Activated naive CD8-positive, alpha-beta T cell treated with anti-CD3 and anti-CD28 coated beads for 36 hours (primary cell): ENCODE results near the gene CRY2. TPM values are rescaled to one million over a fixed set of nuclear protein-coding genes. Genes with fewer than 3 reads are reported as not detected.
"Not testable (repeated sequence)": the region's sequence is repeated elsewhere in the genome, so short reads cannot be mapped to it uniquely, and the experiment has no call there.

Experiments
- DNase-seq: peaks from one replicate; pipeline ENCODE4 v3.0.0; 2021
- H3K27ac Mint-ChIP-seq: one replicate; pipeline ENCODE4 v1.8.0; 2022; ENCODE audit warnings: mild to moderate bottlenecking, moderate library complexity, mixed read lengths
- H3K27me3 Mint-ChIP-seq: one replicate; pipeline ENCODE4 v1.8.0; 2022; ENCODE audit warnings: mild to moderate bottlenecking, mixed read lengths
- H3K36me3 Mint-ChIP-seq: one replicate; pipeline ENCODE4 v1.8.0; 2021; ENCODE audit warnings: mild to moderate bottlenecking, mixed read lengths
- H3K4me1 Mint-ChIP-seq: one replicate; pipeline ENCODE4 v1.8.0; 2021; ENCODE audit warnings: mixed read lengths
- H3K4me3 Mint-ChIP-seq: one replicate; pipeline ENCODE4 v1.8.0; 2022; ENCODE audit warnings: mild to moderate bottlenecking, moderate library complexity, mixed read lengths
- H3K9me3 Mint-ChIP-seq: one replicate; pipeline ENCODE4 v1.8.0; 2022; ENCODE audit warnings: mixed read lengths
- total RNA-seq, 2 experiments: library from RNA; stranded (reverse); gene quantifications; one replicate each; pipeline ENCODE4 v1.2.3, GENCODE V29; 2021

The CRY2 gene
- total RNA-seq, 2 experiments from 2014 or later = 10.6 to 14.7 TPM

DNA sequence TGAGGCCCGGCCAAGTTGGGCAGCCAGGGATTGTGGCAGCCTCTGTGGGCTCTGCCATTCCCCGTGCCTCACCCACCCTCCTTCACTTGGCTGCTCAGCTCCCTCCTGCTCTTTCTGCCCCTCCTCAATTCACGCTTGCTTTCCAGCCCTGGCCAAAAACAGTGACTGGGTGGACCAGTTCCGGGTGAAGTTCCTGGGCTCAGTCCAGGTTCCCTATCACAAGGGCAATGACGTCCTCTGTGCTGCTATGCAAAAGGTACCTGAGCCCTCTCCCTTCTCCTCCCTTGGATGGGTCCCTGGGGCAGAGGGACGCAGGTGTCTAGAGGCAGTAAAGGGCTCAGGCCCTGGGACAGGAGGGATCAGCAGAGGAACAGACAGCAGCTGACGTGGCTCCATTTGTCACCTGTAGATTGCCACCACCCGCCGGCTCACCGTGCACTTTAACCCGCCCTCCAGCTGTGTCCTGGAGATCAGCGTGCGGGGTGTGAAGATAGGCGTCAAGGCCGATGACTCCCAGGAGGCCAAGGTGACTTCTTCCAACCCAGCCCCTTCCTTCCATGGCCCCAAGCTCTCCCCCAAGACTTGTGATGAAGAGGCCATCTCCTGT, 57.1 kb downstream of the CRY2 start:
- Mint-ChIP-seq H3K27me3 (peaks cover 11% of the 10 kb centered on the region), H3K9me3 (no peaks in the 10 kb centered on the region), H3K4me1 (peaks cover 7% of the 10 kb centered on the region), H3K36me3 (no peaks in the 10 kb centered on the region), H3K4me3 (no peak overlapping the region), H3K27ac (no peak overlapping the region)
- DNase-seq = no peak

- Mint-ChIP-seq H3K27ac (no peak overlapping the region), H3K4me1 (peaks cover 7% of the 10 kb centered on the region), H3K27me3 (peaks cover 11% of the 10 kb centered on the region), H3K4me3 (no peak overlapping the region), H3K36me3 (no peaks in the 10 kb centered on the region), H3K9me3 (no peaks in the 10 kb centered on the region)
- DNase-seq = no peak
These were observed 57.8 kb downstream of the CRY2 start for GRCh38 chr11:45905095-45905494.

DNA sequence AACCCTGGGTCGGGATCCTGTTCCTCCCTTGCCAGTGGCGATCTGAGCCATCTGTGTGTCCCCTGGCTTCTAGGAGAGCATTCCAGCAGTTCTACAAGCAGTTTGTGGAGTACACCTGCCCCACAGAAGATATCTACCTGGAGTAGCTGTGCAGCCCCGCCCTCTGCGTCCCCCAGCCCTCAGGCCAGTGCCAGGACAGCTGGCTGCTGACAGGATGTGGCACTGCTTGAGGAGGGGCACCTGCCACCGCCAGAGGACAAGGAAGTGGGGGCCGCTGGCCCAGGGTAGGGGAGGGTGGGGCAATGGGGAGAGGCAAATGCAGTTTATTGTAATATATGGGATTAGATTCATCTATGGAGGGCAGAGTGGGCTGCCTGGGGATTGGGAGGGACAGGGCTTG, 58.3 kb downstream of the CRY2 start:
- not testable (repeated sequence) for H3K36me3 Mint-ChIP-seq, H3K4me3 Mint-ChIP-seq, H3K27ac Mint-ChIP-seq, H3K27me3 Mint-ChIP-seq, DNase-seq, H3K9me3 Mint-ChIP-seq, H3K4me1 Mint-ChIP-seq

DNA sequence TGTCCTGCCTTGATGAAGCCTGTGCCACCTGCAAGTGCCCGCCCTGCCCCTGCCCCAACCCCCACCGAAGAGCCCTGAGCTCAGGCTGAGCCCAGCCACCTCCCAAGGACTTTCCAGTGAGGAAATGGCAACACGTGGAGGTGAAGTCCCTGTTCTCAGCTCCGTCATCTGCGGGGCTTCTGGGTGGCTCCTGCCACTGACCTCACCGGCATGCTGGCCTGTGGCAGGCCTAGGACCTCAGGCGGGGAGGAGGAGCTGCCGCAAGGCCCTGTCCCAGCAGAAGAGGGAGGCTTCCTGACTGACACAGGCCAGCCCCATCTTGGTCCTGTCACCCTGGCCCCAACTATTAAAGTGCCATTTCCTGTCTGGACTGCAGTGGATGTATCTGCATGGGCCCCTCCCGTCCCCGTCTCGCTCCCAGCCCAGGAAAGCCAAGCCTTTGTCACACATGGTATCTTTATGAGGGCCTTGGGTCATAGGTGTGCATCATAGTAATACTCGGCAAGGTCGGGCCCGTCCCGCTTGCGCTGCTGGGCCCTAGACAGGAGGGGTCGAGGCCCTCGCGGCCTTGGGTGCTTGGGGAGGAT, 58.9 kb downstream of the CRY2 start:
- peaks cover 3% of the 10 kb centered on the region for H3K4me1 Mint-ChIP-seq
- DNase-seq = no peak
- no peak overlapping the region for H3K4me3 Mint-ChIP-seq
- no peaks in the 10 kb centered on the region for H3K9me3 Mint-ChIP-seq
- peaks cover 2% of the 10 kb centered on the region for H3K27me3 Mint-ChIP-seq
- H3K36me3 Mint-ChIP-seq = no peaks in the 10 kb centered on the region
- H3K27ac Mint-ChIP-seq = no peak overlapping the region

DNA sequence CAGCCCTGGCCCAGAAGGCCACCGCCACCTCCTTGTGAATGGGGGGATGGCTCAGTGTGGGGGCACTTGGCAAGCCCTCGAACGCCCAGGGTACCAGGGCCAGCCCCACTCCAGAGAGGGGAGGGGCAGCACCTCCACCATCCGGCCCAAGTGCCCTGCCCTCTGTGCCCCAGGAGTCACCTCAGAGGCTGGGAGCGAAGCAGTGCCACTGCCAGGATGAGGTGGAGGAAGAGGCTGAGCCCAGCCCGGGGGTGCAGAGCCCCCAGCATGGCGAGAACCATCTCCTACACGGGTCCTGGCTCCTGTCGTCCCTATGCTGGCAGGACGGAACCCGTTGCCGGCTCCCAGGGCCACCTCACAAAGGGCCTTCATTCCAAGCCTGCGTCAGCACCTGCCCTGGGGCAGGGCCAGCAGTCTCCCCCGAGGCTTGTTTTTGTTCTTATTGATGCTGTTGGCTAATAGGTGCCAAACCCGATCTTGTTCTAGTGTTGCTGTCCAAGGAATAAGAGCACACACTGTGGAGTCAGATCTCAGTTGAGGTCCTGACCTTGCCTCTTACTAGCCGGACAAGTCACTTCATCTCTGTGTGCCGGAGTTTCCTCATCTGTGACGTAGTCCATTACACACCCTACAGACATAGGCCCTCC, 59.8 kb downstream of the CRY2 start, which contains the start of gene FREY1:
Gene FREY1 (minus strand): TSS at position 307 of the 647 bp plus-strand sequence. CDS start 26 bp downstream, at position 281.
- Mint-ChIP-seq H3K27me3 (no peaks in the 10 kb centered on the region), H3K27ac (no peak within 1 kb of the TSS), H3K4me3 (no peak within 1 kb of the TSS), H3K9me3 (no peaks in the 10 kb centered on the region), H3K36me3 (no peaks in the 10 kb centered on the region), H3K4me1 (peaks cover 3% of the 10 kb centered on the region)
- no peak for DNase-seq

GRCh38 chr11:45907911-45908370, 60.7 kb downstream of the CRY2 start:
- H3K27me3 Mint-ChIP-seq = no peaks in the 10 kb centered on the region
- no peak overlapping the region for H3K4me3 Mint-ChIP-seq
- no peak for DNase-seq
- H3K27ac Mint-ChIP-seq = no peak overlapping the region
- H3K9me3 Mint-ChIP-seq = no peaks in the 10 kb centered on the region
- H3K36me3 Mint-ChIP-seq = no peaks in the 10 kb centered on the region
- H3K4me1 Mint-ChIP-seq = peaks cover 3% of the 10 kb centered on the region

GRCh38 chr11:45909594-45910475, 62.6 kb downstream of the CRY2 start:
- peaks cover 3% of the 10 kb centered on the region for H3K4me1 Mint-ChIP-seq
- no peaks in the 10 kb centered on the region for H3K9me3 Mint-ChIP-seq
- DNase-seq = no peak
- H3K27me3 Mint-ChIP-seq = no peaks in the 10 kb centered on the region
- no peak overlapping the region for H3K4me3 Mint-ChIP-seq
- no peak overlapping the region for H3K27ac Mint-ChIP-seq
- peaks cover 3% of the 10 kb centered on the region for H3K36me3 Mint-ChIP-seq

DNA sequence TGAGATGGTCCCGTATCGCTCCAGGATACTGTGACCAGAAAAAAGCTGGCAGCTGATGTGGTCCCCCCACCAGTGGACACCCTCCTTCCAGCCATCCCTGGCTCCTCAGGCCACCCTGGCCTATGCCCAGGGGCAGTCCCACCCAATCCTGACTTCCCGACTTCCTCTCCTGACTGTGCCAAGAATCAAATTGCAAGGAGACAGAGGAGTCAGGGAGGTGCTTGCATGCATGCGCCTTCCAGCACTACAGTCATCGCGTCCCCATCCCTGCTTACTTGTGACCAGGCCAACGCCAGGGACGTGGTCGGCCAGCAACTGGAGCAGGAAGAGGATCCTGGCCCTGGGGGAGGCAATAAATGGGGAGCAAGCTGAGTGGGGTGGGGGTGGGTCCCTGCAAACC, 63.3 kb downstream of the CRY2 start:
- Mint-ChIP-seq H3K4me1 (peaks cover 5% of the 10 kb centered on the region), H3K4me3 (no peak overlapping the region), H3K9me3 (no peaks in the 10 kb centered on the region), H3K27ac (no peak overlapping the region), H3K27me3 (no peaks in the 10 kb centered on the region), H3K36me3 (peaks cover 5% of the 10 kb centered on the region)
- no peak for DNase-seq

DNA sequence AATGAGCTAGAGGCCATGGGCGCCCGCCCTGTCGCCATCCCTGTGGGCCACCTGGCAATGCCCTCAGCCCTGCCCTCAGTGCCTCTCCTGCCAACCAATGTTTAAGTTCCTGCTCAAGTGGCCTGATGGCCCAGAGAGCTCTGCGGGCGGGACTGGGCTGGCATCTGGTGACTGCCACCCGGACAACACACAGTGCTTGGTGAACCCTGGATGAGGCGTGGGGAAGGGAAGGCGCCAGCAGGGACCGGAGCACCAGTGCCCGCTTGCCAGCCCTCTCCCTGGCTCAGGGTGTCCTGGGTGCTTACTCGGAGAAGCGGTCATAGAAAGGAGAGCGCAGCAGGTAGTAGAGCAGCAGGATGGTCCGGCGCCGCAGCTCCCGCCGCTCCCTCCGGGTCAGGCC, 66.2 kb downstream of the CRY2 start:
- Mint-ChIP-seq H3K27me3 (no peaks in the 10 kb centered on the region), H3K27ac (peak overlapping the region; percentile 60), H3K9me3 (no peaks in the 10 kb centered on the region), H3K4me3 (no peak overlapping the region), H3K4me1 (peaks cover 9% of the 10 kb centered on the region), H3K36me3 (peaks cover 5% of the 10 kb centered on the region)
- no peak for DNase-seq

GRCh38 chr11:45913942-45914635, 66.8 kb downstream of the CRY2 start:
- Mint-ChIP-seq H3K9me3 (no peaks in the 10 kb centered on the region), H3K27me3 (no peaks in the 10 kb centered on the region), H3K4me1 (peaks cover 11% of the 10 kb centered on the region), H3K27ac (peak overlapping the region; percentile 60), H3K4me3 (no peak overlapping the region), H3K36me3 (peaks cover 5% of the 10 kb centered on the region)
- DNase-seq = no peak

DNA sequence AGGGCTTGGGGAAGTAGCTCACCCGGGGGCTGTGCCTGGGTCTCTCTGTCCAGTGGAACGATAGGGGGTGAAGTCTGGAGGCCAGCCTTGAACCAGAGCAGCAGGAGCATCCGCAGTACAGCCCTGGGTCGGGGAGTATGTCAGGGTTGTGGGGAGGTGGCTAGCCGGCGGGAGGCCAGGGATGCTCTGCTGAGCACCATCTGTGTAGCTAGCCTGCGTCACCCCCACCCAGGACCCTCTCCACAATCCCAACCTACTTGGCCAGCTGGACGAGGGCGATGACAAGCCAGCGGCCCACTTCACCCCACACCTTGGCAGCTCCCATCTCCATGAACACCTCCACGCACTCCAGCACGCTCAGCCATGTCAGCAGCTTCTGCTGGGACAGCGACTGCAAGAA, 68.2 kb downstream of the CRY2 start:
- Mint-ChIP-seq H3K9me3 (no peaks in the 10 kb centered on the region), H3K27me3 (no peaks in the 10 kb centered on the region), H3K4me3 (no peak overlapping the region), H3K36me3 (peaks cover 5% of the 10 kb centered on the region), H3K4me1 (peaks cover 14% of the 10 kb centered on the region), H3K27ac (no peak overlapping the region)
- no peak for DNase-seq

DNA sequence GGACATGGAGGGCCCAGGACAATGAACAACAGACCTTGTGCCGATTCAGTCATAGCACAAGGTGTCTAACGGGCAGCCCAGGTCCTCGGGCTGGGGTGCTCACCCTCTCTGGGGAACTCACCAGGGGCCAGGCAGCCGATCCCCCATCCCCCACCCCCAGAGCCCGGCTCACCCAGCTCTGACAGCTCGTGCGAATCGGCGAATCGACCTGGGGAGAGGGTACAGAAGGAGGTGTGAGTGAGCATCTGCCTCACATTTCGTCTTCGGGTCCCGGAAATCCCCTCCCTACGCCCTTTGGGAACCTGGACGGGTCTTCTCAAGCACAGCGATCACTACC, 70.0 kb downstream of the CRY2 start:
- no peaks in the 10 kb centered on the region for H3K27me3 Mint-ChIP-seq
- peaks cover 5% of the 10 kb centered on the region for H3K36me3 Mint-ChIP-seq
- no peaks in the 10 kb centered on the region for H3K9me3 Mint-ChIP-seq
- peaks cover 17% of the 10 kb centered on the region for H3K4me1 Mint-ChIP-seq
- H3K27ac Mint-ChIP-seq = peak overlapping the region; percentile 94
- peak overlapping the region; percentile 91 for H3K4me3 Mint-ChIP-seq
- DNase-seq = no peak

GRCh38 chr11:45917623-45918330, 70.5 kb downstream of the CRY2 start, which contains the start of gene PEX16:
PEX16 (minus strand) TSS chr11:45917877; CDS start chr11:45917811, 66 bp downstream.
- Mint-ChIP-seq H3K36me3 (peaks cover 5% of the 10 kb centered on the region), H3K27me3 (no peaks in the 10 kb centered on the region), H3K9me3 (no peaks in the 10 kb centered on the region), H3K27ac (peak within 1 kb of the TSS; percentile 94), H3K4me1 (peaks cover 17% of the 10 kb centered on the region), H3K4me3 (peak within 1 kb of the TSS; percentile 91)
- peak; percentile 97 for DNase-seq

DNA sequence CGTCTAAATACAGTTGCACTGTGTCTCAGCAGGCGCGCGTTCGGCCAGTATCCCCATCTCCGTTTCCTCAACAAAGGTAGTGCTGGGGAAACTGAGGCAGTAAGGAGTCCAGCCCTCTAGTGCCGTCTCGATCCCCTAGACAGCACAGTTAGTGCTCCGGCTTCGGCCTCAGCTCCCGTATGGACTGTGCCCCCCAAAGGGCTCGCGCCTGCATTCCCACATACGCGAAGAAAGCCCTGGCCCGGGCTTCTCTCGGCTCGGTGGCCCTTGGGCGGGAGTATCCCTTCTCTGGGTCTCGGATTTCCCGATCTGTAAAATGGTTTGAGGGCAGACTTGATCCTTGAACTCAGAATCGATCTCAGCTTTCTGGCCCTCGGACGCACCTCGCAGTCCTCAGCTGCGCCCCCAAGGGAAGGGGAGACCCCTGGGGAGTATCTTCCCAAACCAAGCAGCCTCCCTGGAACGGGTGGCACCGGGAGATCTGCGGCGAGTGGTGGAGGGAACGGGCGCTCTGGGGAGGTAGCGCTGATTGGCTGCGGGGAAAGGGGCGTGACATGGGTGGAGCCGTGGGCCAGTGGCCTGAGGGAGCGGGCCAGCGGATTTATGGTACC, 71.2 kb downstream of the CRY2 start:
- Mint-ChIP-seq H3K4me1 (peaks cover 17% of the 10 kb centered on the region), H3K27me3 (peaks cover 4% of the 10 kb centered on the region)

More for the DNA sequence above, 71.2 kb downstream of the CRY2 start:
- Mint-ChIP-seq H3K27ac (peak overlapping the region; percentile 94), H3K4me3 (peak overlapping the region; percentile 91), H3K36me3 (peaks cover 5% of the 10 kb centered on the region), H3K9me3 (no peaks in the 10 kb centered on the region)
- peak; percentile 72 for DNase-seq
